GM18861 (cell line): ENCODE measurements around the gene TCN2.
"Not testable (repeated sequence)": the region's sequence is repeated elsewhere in the genome, so short reads cannot be mapped to it uniquely, and the experiment has no call there.

ENCODE experiments used
- ATAC-seq: cut with Tn5 transposase; IDR thresholded peaks from one replicate; pipeline ENCODE4 v1.9.1; 2021; ENCODE audit not compliant: unreplicated experiment

The TCN2 gene

GRCh38 chr22:30575859-30576258 lies 31.1 kb upstream of the TCN2 start:
- ATAC-seq, result no peak

DNA sequence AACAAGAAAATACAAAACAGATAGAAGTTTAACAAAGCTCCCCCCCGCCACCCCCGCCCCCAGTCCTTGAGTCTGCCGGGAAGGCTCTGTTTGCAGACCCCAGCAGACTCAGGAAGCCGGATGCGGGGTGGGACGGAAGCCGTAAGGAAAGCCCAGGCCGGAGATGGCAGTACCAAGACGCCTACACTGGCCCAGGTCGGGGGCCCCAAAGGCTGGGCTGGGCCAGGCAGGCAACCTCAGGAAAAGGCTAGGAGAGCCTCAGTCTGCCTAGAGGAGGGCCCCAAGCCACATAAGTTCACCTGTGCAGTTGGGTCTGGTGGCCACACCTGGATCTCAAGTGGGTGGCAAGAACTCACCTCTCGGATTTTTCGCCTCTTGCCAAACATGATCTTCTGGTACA lies 28.5 kb upstream of the TCN2 start:
- ATAC-seq, result no peak

DNA sequence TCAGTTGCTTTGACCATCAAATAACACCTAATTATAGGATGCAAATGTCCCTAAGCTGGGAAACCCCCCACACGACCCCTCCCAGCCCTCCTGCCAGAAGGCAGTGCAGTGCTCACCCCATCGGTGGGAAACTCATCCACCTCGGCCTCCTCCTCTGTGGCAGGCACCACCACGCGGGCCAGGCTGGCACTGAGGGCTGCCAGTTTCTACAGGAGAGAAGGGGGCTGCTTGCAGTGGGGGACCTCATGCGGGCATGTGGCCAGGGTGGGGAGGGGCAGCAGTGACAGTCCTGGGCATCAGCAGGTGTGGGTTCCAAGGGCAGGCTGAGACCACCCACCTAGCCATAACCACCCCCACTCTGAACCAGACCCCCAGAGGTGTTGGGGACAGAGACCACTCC lies 26.1 kb upstream of the TCN2 start:
- ATAC-seq, result no peak

GRCh38 chr22:30582051-30582450 lies 24.9 kb upstream of the TCN2 start:
- ATAC-seq, result no peak

DNA sequence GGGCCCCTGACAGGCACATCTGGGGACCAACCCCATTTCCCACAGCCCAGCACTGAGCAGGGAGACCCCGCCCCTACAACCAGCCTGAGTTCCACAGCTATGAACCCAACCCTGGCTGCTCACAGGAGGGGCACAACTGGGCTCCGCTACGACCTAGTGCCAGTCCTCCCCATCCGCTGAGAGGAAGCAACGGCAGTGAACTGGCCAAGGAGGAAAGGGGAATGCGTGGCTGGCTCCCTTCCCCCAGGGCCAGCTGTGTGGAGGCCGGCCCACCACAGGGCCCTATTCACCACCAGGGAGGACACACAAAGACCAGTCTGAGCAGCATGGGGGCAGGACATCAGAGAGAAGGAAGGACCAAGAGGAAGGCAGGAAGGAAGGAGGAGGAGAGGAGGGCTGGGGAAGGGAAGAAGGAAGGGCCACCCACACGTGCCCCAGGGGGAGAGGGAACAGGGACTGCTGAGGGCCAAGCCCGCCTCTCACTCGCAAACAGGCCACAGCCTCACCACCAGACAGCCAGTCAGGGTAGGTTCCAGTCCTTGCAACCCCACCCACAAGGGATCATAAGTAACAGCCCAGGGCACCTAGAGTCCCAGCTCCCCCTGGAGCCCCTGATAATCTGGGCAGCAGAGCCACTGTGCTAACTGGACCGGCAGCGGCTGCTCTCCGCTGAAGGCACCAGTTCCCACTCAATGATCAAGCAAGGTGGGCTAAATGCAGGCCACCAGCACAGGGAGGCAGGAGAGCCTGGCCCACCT lies 24.0 kb upstream of the TCN2 start:
- ATAC-seq, result no peak

- no peak for ATAC-seq
Measured at GRCh38 chr22:30584441-30584840, 22.5 kb upstream of the TCN2 start.

- ATAC-seq, result no peak
Measured at GRCh38 chr22:30586414-30586813, 20.6 kb upstream of the TCN2 start.

- ATAC-seq, result no peak
Measured at GRCh38 chr22:30591191-30591587, 15.8 kb upstream of the TCN2 start.

DNA sequence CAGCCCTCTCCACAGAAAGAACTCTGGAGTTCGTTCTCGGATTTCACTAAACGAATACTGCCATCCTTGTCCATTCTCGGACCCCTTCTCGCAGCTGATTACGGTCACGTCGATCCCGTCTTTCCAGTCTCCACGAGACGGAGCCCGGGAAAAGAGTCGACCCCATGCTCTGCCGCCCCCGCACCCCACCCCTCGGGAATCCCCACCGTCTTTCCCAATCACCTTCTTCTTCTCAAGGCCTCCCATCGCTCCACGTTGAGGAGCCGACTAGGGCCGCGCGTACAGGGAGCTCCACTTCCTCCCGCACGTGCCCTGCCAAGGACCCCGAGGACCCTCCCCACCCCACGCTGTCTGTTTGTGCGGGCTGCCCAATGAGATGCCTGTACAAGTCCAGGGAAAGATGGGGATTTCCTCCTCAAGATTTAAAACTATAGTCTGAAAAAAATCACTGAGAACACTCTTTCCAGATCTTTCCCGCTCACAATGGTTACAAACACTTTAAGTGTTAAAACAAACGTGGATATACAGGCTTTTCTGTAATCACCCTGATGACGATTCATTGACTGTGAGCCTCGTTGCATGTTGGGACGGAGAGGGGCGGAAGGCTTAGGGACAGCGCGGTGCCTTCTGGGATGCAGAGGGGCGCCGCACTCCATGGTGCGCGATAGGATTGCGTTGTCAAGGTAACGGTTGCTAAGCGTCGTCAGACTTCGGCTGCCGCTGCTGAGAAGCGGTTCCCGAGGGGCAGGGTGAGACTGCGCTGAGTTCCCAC lies 15.2 kb upstream of the TCN2 start, which contains the start of gene PES1:
Gene PES1, minus strand, starts transcription at position 323 of the 772 bp plus-strand sequence. Its CDS starts 77 bp downstream, at position 246.
- peak; percentile 84 for ATAC-seq

DNA sequence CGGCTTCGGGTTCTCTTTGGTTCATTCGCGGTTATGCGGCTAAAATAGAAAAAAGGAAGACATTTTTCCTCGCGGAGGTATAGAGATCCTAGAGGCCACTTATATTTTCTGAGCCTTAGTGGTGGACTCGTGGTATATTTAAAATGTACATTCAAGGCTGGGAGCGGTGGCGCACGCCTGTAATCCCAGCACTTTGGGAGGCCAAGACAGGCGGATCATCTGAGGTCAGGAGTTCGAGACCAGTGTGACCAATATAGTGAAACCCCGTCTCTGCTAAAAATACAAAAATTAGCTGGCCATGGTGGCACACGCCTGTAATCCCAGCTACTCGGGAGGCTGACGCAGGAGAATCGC lies 14.6 kb upstream of the TCN2 start:
- not testable (repeated sequence) for ATAC-seq

DNA sequence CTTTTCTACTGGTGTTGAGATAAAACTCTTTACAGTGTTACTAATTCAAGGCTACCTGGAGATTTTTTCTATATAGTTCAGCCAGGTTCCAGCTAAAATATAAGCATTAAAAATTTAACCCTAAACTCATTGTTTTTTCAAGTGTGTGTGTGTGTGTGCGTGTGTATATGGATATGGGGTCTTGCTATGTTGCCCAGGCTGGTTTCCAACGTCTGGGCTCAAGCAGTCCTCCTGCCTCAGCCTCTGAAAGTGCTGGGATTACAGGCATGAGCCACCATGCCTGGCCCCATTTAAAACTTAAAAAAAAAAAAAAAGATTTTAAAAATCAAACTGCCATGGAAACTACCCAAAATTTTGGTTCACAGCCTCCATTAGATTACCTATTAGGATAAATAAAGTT lies 10.8 kb upstream of the TCN2 start:
- ATAC-seq, result no peak

DNA sequence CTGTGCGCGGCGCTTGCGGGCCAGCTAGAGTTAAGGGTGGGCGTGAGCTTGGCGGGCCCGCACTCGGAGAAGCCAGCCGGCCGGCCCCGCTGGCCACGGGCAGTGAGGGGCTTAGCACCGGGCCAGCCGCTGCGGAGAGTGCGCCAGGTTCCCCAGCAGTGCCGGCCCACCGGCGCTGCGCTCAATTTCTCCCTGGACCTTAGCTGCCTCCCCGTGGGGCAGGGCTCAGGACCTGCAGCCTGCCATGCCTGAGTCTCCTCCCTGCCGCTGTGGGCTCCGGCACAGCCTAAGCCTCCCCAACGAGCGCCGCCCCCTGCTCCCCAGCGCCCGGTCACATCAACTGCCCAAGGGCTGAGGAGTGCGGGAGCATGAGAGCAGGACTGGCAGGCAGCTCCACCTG lies 10.1 kb upstream of the TCN2 start:
- ATAC-seq, result no peak

DNA sequence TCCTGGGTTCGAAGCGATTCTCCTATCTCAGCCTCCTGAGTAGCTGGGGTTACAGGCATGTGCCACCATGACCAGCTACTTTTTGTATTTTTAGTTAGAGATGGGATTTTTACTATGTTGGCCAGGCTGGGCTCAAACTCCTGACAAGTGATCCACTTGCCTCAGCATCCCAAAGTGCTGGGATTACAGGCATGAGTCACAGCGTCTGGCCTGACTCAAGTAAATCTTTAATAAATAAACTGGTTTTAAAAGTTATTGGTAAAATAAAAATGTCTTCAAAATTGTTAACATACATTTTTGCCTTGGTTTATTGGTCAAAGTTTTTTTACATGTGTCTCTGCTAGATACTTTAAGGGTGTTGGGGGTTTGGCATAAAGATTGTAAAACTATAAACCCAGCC lies 8.0 kb upstream of the TCN2 start:
- no peak for ATAC-seq

GRCh38 chr22:30600921-30601320 lies 6.1 kb upstream of the TCN2 start:
- no peak for ATAC-seq

DNA sequence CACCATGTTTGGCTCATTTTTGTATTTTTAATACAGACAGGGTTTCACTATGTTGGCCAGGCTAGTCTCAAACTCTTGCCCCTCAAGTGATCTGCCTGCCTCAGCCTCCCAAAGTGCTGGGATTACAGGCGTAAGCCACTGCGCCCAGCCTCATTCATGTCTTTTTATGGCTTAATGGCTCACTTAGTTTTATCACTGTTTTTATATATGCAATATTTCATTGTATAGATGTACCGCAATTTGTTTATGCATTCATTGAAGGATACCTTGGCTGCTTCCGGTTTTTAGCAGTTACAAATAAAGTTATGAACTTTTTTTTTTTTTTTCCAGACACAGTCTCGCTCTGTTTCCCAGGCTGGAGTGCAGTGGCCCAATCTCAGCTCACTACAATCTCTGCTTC lies 5.5 kb upstream of the TCN2 start:
- no peak for ATAC-seq

DNA sequence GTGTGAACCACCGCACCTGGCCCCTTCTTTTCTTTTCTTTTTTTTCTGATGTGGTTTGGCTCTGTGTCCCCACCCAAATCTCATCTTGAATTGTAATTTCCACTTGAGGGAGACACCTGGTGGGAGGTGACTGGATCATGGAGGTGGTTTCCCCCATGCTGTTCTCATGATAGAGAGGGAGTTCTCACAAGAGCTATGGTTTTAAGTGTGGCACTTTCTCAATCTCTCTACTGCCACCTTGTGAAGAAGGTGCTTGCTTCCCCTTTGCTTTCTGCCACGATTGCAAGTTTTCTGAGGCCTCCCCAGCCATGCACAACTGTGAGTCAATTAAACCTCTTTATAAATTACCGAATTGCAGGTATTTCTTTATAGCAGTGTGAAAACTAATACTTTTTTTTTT lies 4.9 kb upstream of the TCN2 start:
- ATAC-seq, result no peak

DNA sequence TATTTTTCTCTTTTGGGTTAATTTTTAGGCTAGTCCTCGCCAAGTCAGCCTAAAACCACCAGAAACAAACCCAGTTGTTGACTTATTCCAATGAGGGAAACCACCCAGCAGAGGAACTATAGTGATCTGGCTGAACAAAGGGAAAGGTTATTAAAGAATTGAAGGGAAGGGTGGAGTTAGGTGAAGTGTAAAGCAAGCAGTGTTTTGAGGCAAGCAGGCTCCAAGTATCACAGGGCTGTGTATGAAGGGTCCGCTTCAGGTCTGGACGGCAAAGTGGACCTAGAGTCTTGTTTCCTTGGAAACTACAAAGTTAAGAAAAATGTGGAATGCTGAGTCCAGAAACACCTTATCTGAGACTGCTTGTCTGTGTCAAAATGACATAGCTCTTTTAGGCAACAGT lies 3.2 kb upstream of the TCN2 start:
- ATAC-seq, result no peak

GRCh38 chr22:30604723-30605122 lies 2.3 kb upstream of the TCN2 start:
- no peak for ATAC-seq

- ATAC-seq, result no peak
Measured at GRCh38 chr22:30605449-30606110, 1.4 kb upstream of the TCN2 start.

DNA sequence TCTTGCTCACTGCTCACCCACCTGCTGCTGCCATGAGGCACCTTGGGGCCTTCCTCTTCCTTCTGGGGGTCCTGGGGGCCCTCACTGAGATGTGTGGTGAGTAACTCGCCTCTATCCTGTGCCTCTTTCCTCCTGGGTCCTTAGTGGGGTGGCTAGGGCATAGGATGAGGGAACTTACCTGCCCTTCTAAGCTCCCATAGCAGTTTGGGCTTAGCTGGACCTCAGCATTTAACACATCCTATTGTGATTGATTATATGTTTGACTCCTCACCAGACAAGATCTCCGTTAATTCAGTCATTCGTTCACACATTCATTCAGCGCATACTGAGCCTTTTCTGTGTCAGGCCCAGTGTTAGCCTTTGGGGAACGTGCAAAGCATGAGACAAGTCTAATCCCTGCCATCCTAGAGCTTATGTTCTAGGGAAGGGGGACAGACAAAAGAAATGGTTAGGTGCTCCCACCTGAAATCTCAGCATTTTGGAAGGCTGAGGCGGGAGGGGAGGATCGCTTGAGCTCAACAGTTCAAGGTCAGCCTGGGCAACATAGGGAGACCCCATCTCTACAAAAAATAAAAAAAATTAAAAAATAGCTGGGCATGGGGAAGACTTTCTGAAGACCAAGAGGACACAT lies 441 bp downstream of the TCN2 start:
- ATAC-seq, result no peak

DNA sequence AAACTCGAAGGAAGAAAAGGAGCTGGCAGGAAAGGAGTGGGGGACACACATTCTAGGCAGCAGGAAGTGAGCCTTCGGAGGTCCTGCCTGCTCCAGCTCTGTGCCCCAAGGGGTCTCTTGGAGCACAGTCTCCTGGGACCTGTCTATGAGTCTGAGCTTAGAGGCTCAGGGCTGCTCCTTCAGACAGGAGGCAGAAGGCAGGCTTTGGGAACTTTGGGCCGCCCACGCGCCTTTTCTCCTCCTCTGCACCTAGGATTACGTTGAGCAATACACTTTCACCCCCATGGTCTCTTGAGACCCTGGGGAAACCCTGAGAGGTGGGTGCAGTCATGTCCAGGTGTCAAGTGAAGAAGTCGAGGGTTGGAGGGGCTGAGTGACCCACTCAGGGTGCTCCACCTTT lies 965 bp downstream of the TCN2 start:
- ATAC-seq, result no peak
